Measurements from ENCODE around the gene PTPRF.

Gene PTPRF

GRCh38 chr1:43600033-43601020 is 69.6 kb downstream of the PTPRF start:
- in situ Hi-C loops (cut with MboI; ENCODE audit: low sequenced_read_pairs), result no loop called here

GRCh38 chr1:43602990-43603389 is 72.3 kb downstream of the PTPRF start:
- in situ Hi-C loops (cut with MboI; ENCODE audit: low sequenced_read_pairs), result no loop called here

GRCh38 chr1:43604192-43604591 is 73.5 kb downstream of the PTPRF start:
- in situ Hi-C loops (cut with MboI; ENCODE audit: low sequenced_read_pairs), result no loop called here

- in situ Hi-C loops (cut with MboI; ENCODE audit: low sequenced_read_pairs), result no loop called here
Observed at GRCh38 chr1:43605157-43605556, 74.5 kb downstream of the PTPRF start.

- in situ Hi-C loops (cut with MboI; ENCODE audit: low sequenced_read_pairs), result no loop called here
Observed at GRCh38 chr1:43605766-43606165, 75.1 kb downstream of the PTPRF start.

GRCh38 chr1:43606624-43607023 is 75.9 kb downstream of the PTPRF start:
- in situ Hi-C loops (cut with MboI; ENCODE audit: low sequenced_read_pairs), result no loop called here

- in situ Hi-C loops (cut with MboI; ENCODE audit: low sequenced_read_pairs), result no loop called here
Observed at GRCh38 chr1:43608827-43609226, 78.1 kb downstream of the PTPRF start.

- in situ Hi-C loops (cut with MboI; ENCODE audit: low sequenced_read_pairs), result no loop called here
Observed at GRCh38 chr1:43610339-43610738, 79.7 kb downstream of the PTPRF start.

GRCh38 chr1:43611950-43612349 is 81.3 kb downstream of the PTPRF start:
- in situ Hi-C loops (cut with MboI; ENCODE audit: low sequenced_read_pairs), result no loop called here

GRCh38 chr1:43612406-43612805 is 81.7 kb downstream of the PTPRF start:
- in situ Hi-C loops (cut with MboI; ENCODE audit: low sequenced_read_pairs), result no loop called here

- in situ Hi-C loops (cut with MboI; ENCODE audit: low sequenced_read_pairs), result no loop called here
Observed at GRCh38 chr1:43613075-43613942, 82.6 kb downstream of the PTPRF start.

GRCh38 chr1:43614211-43614610 is 83.5 kb downstream of the PTPRF start:
- in situ Hi-C loops (cut with MboI; ENCODE audit: low sequenced_read_pairs), result no loop called here

- in situ Hi-C loops (cut with MboI; ENCODE audit: low sequenced_read_pairs), result no loop called here
Observed at GRCh38 chr1:43614891-43615290, 84.2 kb downstream of the PTPRF start.

- in situ Hi-C loops (cut with MboI; ENCODE audit: low sequenced_read_pairs), result no loop called here
Observed at GRCh38 chr1:43616383-43616782, 85.7 kb downstream of the PTPRF start.

GRCh38 chr1:43617011-43617410 is 86.3 kb downstream of the PTPRF start:
- in situ Hi-C loops (cut with MboI; ENCODE audit: low sequenced_read_pairs), result no loop called here

- in situ Hi-C loops (cut with MboI; ENCODE audit: low sequenced_read_pairs), result no loop called here
Observed at GRCh38 chr1:43617668-43618067, 87.0 kb downstream of the PTPRF start.

- in situ Hi-C loops (cut with MboI; ENCODE audit: low sequenced_read_pairs), result no loop called here
Observed at GRCh38 chr1:43618521-43619313, 88.0 kb downstream of the PTPRF start.

- in situ Hi-C loops (cut with MboI; ENCODE audit: low sequenced_read_pairs), result no loop called here
Observed at GRCh38 chr1:43619314-43619790, 88.7 kb downstream of the PTPRF start.

- in situ Hi-C loops (cut with MboI; ENCODE audit: low sequenced_read_pairs), result no loop called here
Observed at GRCh38 chr1:43619996-43620920, 89.6 kb downstream of the PTPRF start.

GRCh38 chr1:43620956-43621355 is 90.3 kb downstream of the PTPRF start:
- in situ Hi-C loops (cut with MboI; ENCODE audit: low sequenced_read_pairs), result no loop called here
